Ishikawa (cell line): ENCODE results near the gene RHBDF2.

Experiments
- CREB1 ChIP-seq: IDR thresholded peaks from 2 replicates; pipeline ENCODE4 v1.6.1; 2012; ENCODE audit warnings: low read depth
- EP300 ChIP-seq: IDR thresholded peaks from 2 replicates; pipeline ENCODE4 v1.6.1; 2012; ENCODE audit warnings: borderline replicate concordance
- FOXM1 ChIP-seq: IDR thresholded peaks from 2 replicates; pipeline ENCODE4 v1.6.1; 2012; ENCODE audit warnings: low read depth, borderline replicate concordance
- RAD21 ChIP-seq: IDR thresholded peaks from 2 replicates; pipeline ENCODE4 v1.6.1; 2012; ENCODE audit warnings: low read depth
- REST ChIP-seq: IDR thresholded peaks from 2 replicates; pipeline ENCODE4 v1.6.1; 2012; ENCODE audit warnings: low read depth, mild to moderate bottlenecking
- TCF12 ChIP-seq: IDR thresholded peaks from 2 replicates; pipeline ENCODE4 v1.6.1; 2012; ENCODE audit warnings: low read depth
- TEAD4 ChIP-seq: IDR thresholded peaks from 2 replicates; pipeline ENCODE4 v1.6.1; 2012
- USF1 ChIP-seq: IDR thresholded peaks from 2 replicates; pipeline ENCODE4 v1.6.1; 2012
- YY1 ChIP-seq: IDR thresholded peaks from 2 replicates; pipeline ENCODE4 v1.6.1; 2012; ENCODE audit warnings: low read depth

- TF ChIP-seq CREB1: no peak
- no peak for TF ChIP-seq EP300
- TF ChIP-seq RAD21: no peak
- TF ChIP-seq TCF12: no peak
- TF ChIP-seq TEAD4: no peak
- TF ChIP-seq USF1: no peak
- TF ChIP-seq FOXM1: no peak
- no peak for TF ChIP-seq REST
- no peak for TF ChIP-seq YY1
Observed at GRCh38 chr17:76469991-76470739, 31.1 kb downstream of the RHBDF2 start.
